ENCODE data around the gene IFIT3. TPM values are rescaled to one million over a fixed set of nuclear protein-coding genes. Genes with fewer than 3 reads are reported as not detected.
"Not testable (repeated sequence)": the region's sequence is repeated elsewhere in the genome, so short reads cannot be mapped to it uniquely, and the experiment has no call there.

The IFIT3 gene, protein sequence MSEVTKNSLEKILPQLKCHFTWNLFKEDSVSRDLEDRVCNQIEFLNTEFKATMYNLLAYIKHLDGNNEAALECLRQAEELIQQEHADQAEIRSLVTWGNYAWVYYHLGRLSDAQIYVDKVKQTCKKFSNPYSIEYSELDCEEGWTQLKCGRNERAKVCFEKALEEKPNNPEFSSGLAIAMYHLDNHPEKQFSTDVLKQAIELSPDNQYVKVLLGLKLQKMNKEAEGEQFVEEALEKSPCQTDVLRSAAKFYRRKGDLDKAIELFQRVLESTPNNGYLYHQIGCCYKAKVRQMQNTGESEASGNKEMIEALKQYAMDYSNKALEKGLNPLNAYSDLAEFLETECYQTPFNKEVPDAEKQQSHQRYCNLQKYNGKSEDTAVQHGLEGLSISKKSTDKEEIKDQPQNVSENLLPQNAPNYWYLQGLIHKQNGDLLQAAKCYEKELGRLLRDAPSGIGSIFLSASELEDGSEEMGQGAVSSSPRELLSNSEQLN
- total RNA-seq, result 100 to 1,000 TPM in 1 of 2 experiments, 10 to 100 TPM in 1; 54.2 to 151 TPM

DNA sequence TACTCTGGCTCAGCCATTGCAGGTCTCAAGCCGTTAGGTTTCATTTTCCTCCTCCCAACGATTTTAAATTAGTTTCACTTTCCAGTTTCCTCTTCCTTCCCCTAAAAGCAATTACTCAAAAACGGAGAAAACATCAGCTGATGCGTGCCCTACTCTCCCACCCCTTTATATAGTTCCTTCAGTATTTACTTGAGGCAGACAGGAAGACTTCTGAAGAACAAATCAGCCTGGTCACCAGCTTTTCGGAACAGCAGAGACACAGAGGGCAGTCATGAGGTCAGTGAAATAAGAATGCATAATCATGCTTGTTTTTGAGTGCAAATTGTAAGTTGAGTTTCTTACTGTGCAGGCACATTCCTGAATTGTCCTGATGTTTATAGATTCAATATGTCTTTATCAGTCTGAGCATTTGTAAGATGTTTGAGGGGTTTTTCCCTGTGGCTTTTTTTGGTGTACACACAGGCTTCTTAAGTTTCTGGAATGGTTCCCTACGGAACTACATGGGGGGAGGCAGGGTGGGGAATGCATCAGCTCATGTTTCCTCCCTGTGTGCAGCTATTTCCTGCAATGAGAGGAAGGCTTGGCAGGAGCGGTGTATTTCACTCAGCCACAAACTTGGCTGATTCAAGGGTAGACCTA is at the start of gene IFIT3:
IFIT3 (plus strand) TSS at position 195 of the 639 bp plus-strand sequence; CDS start at position 272, 77 bp downstream.
- Mint-ChIP-seq H3K27ac (peak within 1 kb of the TSS; percentile 95), H3K4me3 (peak within 1 kb of the TSS; percentile 88), H3K4me1 (peaks cover 43% of the 10 kb centered on the region), H3K36me3 (peaks cover 77% of the 10 kb centered on the region), H3K9me3 (ENCODE audit: low read depth) (no peaks in the 10 kb centered on the region), H3K27me3 (peaks cover 16% of the 10 kb centered on the region)
- CTCF ChIA-PET, result interaction anchor here (0.7 to 1.9 kb wide), 5 partner anchors 26 to 338 kb away, joined by 3 to 8 read pairs (median 3); partner anchors contain the start of genes IFIT1 and IFIT2
- DNase-seq (peak; percentile 68), ATAC-seq (peak; percentile 61)

DNA sequence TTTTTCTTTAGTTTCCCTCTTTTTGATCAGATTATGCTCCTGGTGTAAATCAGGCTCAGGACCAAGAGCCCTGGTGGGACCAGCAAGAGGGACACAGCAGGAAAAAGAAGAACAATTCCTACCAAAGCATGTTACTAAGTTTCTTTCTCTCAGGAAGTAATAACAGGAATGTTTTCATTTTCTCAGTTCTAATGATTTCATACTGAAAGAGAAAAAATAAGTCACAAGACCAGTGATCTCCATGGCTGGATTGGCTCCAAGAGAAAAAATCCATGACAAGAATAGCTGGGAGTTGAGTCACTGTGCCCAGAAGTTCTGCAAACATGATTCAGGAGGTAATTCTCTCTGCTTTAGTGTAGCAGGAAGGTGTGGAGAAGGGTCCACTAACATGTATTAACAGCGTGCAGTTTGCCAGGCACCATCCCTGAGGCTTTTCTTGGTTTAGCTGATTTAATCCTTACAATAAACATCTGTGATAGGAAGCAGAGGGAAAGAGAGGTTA is 49.7 kb upstream of the IFIT3 start:
- no peak for DNase-seq
- CTCF ChIA-PET, result no interaction called here
- Mint-ChIP-seq H3K4me3 (no peak overlapping the region), H3K27ac (no peak overlapping the region), H3K36me3 (no peaks in the 10 kb centered on the region), H3K27me3 (peaks cover 37% of the 10 kb centered on the region), H3K9me3 (ENCODE audit: low read depth) (no peaks in the 10 kb centered on the region), H3K4me1 (no peaks in the 10 kb centered on the region)
- no peak for ATAC-seq

DNA sequence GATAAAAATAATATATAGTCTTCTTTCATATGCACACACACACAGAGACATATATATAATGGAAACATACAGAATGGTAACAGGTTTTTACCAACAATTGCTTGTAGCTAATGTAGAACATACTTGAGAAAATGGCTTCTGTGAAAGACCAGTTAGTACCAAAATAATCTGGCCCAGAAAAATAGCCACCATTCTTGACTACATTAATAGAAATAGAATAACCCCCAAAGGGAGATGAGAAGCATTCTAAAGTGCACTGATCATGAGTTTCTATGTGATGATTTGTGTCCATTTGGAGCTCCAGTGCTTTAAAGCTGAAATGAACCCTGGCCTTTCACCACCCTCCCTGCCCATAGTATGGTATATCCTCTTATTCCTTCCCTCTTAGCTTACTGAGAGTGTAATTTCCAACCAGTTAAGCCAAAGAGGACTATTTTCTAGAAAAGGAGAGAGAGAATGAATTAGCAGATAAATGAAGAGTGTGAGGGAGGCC is 48.9 kb upstream of the IFIT3 start:
- no peak for DNase-seq
- no peaks in the 10 kb centered on the region for H3K36me3 Mint-ChIP-seq
- no peaks in the 10 kb centered on the region for H3K9me3 Mint-ChIP-seq (ENCODE audit: low read depth)
- CTCF ChIA-PET, result no interaction called here
- peaks cover 37% of the 10 kb centered on the region for H3K27me3 Mint-ChIP-seq
- no peak for ATAC-seq
- no peaks in the 10 kb centered on the region for H3K4me1 Mint-ChIP-seq
- no peak overlapping the region for H3K4me3 Mint-ChIP-seq
- H3K27ac Mint-ChIP-seq, result no peak overlapping the region

DNA sequence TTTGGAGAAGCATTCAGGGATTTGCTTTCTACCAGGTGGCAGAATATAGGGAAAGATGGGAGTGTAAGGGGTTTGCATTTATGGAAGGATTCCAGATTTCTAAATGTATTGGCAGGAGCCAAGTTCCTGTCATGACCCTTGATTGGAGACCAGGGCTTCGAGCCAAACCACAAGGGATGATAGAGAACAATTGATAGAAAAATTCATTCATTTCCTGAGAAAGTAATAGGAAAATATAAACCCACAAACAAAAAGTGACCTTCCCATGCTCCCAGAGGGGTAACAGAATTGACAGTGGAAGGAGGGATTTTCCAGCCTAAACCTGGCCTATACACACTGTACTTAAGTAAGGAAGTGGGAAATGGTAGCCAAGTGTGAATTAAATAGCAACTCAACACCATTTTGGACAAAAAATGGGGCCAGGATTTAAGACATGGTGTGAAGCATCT is 48.4 kb upstream of the IFIT3 start:
- CTCF ChIA-PET, result no interaction called here
- Mint-ChIP-seq H3K27ac (no peak overlapping the region), H3K27me3 (peaks cover 39% of the 10 kb centered on the region), H3K9me3 (ENCODE audit: low read depth) (no peaks in the 10 kb centered on the region), H3K36me3 (no peaks in the 10 kb centered on the region), H3K4me1 (no peaks in the 10 kb centered on the region), H3K4me3 (no peak overlapping the region)
- DNase-seq (no peak), ATAC-seq (no peak)

DNA sequence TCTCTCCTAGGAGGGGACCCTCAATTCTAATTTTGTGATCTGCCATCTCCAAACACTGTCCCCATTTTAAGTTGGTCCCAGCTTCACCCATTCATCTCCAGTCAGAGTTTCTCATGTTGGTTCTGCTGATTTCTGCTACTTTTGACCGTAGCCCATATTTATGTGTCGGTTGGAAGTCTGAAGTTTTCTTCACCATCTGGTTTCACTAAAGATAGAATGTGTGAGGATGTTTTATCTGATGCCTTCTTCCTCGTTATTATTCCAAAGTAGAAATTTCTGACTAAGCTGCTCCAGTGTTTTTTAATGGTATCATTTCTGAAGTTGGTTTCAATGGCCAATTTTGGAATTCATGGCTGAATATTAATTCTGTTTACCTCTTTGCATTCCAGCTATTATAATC is 47.3 kb upstream of the IFIT3 start:
- H3K27ac Mint-ChIP-seq, result no peak overlapping the region

DNA sequence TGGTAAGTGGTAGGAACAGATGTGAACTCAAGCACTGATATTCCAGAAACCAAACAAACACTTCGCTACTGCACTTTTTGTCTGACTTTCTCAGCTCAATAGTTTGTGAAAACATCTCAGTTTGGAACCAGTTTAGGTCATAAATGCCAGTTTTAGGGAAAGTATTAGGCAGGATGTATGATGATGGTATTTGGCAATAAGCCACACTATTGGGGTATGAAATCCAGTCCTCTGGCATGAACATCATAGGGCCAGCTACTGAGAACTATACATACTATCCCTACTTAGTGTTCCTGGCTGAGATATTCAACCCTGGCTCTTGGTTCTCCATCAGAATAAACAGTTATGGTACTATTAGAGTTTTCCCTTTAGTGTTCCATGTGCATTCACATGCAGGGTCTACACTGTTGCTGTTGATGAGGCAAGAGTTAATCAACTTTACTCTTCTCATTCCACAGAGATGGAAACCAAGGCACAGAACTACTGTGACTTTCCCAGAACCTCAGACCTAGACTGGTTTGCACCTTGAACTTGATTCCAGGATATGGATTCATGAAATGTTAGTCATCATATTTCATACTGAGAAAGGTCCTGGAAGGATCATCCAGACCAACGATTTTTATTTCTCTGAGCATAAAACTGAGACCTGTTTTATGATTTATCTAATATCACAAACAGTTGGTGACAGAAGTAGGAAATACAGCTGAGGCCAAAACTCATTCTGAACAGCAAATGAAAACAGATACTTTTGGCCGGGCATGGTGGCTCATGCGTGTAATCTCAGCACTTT is 46.0 kb upstream of the IFIT3 start:
- Mint-ChIP-seq H3K36me3 (no peaks in the 10 kb centered on the region), H3K27ac (no peak overlapping the region)
- ATAC-seq, result no peak

More for the DNA sequence above, 47.3 kb upstream of the IFIT3 start:
- H3K27me3 Mint-ChIP-seq, result peaks cover 40% of the 10 kb centered on the region
- no peaks in the 10 kb centered on the region for H3K4me1 Mint-ChIP-seq
- H3K4me3 Mint-ChIP-seq, result no peak overlapping the region
- CTCF ChIA-PET, result no interaction called here
- DNase-seq, result no peak
- H3K36me3 Mint-ChIP-seq, result no peaks in the 10 kb centered on the region
- H3K9me3 Mint-ChIP-seq (ENCODE audit: low read depth), result no peaks in the 10 kb centered on the region
- no peak for ATAC-seq

DNA sequence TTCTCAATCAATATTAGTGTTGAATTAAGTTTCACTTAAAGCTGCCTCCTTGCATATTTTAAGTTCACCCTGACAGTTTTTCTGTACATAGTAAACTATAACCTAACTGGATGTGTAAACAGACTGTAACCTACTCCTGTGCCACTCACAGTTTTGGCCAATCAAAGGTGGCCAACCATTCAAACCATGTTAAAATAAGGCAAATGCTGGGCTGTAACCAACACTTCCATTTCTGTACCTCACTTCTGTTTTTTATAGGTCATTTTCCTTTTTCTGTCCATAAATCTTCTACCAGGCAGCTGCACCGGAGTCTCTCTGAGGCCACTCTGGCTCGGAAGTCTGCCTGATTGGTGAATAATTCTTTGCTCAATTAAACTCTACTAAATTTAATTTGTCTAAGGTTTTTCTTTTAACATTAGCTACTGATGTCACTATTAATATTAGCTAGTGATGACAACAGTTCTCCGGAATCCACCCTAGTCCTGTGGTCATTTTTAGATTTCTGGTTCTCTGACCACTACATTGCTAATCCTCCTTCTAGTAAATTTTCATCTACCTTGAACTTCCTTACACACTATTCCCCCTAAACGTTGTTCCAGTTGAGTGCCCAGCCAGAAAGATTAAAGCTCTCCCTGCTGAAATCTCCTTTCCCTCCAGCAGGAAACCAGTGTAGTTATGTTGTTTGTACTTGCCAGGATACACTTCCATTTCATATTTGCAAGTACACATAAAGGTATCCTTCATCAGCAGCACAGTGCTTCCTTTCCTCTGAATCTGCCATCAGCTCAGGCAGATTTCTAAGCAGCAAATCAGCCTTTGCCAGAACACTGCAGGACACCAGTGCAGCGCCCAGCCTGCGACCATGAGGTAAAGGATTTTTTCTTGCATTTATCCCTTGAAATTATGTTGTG is 44.5 kb upstream of the IFIT3 start:
- no peak overlapping the region for H3K4me3 Mint-ChIP-seq
- no peaks in the 10 kb centered on the region for H3K36me3 Mint-ChIP-seq
- H3K27ac Mint-ChIP-seq, result no peak overlapping the region
- DNase-seq, result no peak
- no peaks in the 10 kb centered on the region for H3K4me1 Mint-ChIP-seq
- peaks cover 30% of the 10 kb centered on the region for H3K27me3 Mint-ChIP-seq
- CTCF ChIA-PET, result no interaction called here
- no peaks in the 10 kb centered on the region for H3K9me3 Mint-ChIP-seq (ENCODE audit: low read depth)
- ATAC-seq, result no peak

More for the DNA sequence above, 46.0 kb upstream of the IFIT3 start:
- H3K4me3 Mint-ChIP-seq, result no peak overlapping the region
- peaks cover 44% of the 10 kb centered on the region for H3K27me3 Mint-ChIP-seq
- H3K9me3 Mint-ChIP-seq (ENCODE audit: low read depth), result no peaks in the 10 kb centered on the region
- CTCF ChIA-PET, result no interaction called here
- no peaks in the 10 kb centered on the region for H3K4me1 Mint-ChIP-seq
- DNase-seq, result no peak

DNA sequence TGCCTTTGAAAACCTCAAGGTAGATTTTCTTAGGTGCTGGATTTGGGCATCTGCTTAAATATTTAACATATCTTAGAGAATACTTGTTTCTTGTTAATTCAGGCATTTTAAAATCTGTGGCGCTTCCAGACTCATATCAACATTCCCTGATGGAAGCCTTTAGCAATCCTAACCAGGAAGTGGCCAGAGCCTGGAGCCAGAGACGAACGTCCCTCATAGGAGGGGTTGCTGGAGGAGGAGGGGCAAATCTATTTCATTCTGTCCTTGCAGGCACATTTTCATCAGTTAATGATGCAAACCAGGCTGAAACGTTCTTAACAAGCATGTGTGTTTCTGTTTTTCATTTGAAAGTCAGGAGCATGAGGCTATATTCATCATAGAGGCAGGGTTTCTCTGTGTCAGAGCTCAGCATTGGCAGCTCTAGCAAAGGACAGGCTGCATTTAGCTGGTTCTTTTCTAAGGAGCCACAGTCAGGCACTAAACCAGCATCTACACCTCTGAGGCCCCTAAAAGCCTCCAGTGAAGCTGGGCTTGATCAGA is 43.8 kb upstream of the IFIT3 start:
- Mint-ChIP-seq H3K4me3 (no peak overlapping the region), H3K36me3 (no peaks in the 10 kb centered on the region), H3K4me1 (no peaks in the 10 kb centered on the region), H3K9me3 (ENCODE audit: low read depth) (no peaks in the 10 kb centered on the region), H3K27me3 (peaks cover 30% of the 10 kb centered on the region), H3K27ac (no peak overlapping the region)
- ATAC-seq (no peak), DNase-seq (no peak)
- CTCF ChIA-PET, result no interaction called here

DNA sequence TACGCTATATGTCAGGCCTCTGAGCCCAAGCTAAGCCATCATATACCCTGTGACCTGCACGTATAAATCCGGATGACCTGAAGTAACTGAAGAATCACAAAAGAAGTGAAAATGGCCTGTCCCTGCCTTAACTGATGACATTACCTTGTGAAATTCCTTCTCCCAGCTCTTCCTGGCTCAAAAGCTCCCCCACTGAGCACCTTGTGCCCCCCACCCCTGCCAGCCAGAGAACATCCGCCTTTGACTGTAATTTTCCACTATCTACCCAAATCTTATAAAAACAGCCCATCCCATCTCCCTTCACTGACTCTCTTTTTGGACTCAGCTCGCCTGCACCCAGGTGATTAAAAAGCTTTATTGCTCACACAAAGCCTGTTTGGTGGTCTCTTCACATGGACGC is 43.1 kb upstream of the IFIT3 start:
- H3K36me3 Mint-ChIP-seq, result not testable (repeated sequence)

DNA sequence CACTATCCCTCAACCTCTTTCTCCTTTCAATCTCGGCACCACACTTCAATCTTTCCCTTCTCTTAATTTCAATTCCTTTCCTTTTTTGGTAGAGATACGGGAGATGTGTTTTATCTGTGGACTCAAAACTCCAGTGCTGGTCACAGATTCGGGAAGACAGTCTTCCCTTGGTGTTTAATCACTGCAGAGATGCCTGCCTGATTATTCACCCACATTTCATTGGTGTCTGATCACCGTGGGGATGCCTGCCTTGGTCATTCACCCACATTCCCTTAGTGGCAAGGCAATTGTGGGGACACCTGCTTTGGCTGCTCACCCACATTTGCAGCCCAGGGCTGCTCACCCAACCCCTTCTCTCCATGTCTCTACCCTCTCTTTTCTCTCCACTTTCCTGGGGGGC is 42.5 kb upstream of the IFIT3 start:
- ATAC-seq; H3K27ac Mint-ChIP-seq; H3K36me3 Mint-ChIP-seq; H3K4me1 Mint-ChIP-seq; H3K9me3 Mint-ChIP-seq (ENCODE audit: low read depth); CTCF ChIA-PET; DNase-seq; H3K4me3 Mint-ChIP-seq: not testable (repeated sequence)
- peaks cover 30% of the 10 kb centered on the region for H3K27me3 Mint-ChIP-seq

More for the DNA sequence above, 43.1 kb upstream of the IFIT3 start:
- H3K4me1 Mint-ChIP-seq; ATAC-seq; H3K27ac Mint-ChIP-seq; H3K9me3 Mint-ChIP-seq (ENCODE audit: low read depth); DNase-seq; H3K4me3 Mint-ChIP-seq; CTCF ChIA-PET: not testable (repeated sequence)
- H3K27me3 Mint-ChIP-seq, result peaks cover 30% of the 10 kb centered on the region

DNA sequence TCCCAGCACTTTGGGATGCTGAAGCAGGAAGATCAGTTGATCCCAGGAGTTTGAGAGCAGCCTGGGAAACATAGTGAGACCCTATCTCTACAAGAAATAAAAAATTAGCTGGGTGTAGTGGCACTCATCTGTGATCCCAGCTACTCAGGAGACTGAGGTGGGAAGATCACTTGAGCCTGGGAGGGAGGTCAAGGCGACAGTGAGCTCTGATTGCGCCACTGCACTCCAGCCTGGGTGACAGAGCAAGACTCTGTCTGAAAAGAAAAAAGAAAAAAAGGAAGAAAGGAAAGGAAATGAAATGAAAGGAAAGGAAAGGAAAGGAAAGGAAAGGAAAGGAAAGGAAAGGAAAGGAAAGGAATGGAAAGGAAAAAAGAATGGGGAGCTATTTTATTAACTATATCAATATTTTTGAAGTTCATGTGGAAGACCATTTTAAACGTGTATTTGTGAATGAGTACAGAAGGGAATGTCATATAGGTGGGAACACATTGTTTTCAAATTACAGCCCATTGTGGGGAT is 33.0 kb upstream of the IFIT3 start:
- peaks cover 10% of the 10 kb centered on the region for H3K9me3 Mint-ChIP-seq (ENCODE audit: low read depth)
- H3K4me3 Mint-ChIP-seq, result no peak overlapping the region
- H3K36me3 Mint-ChIP-seq, result peaks cover 16% of the 10 kb centered on the region
- H3K27ac Mint-ChIP-seq, result no peak overlapping the region
- ATAC-seq (no peak), DNase-seq (no peak)
- peaks cover 32% of the 10 kb centered on the region for H3K4me1 Mint-ChIP-seq
- CTCF ChIA-PET, result interaction anchor here (0.7 to 2.0 kb wide), 5 partner anchors 9 to 94 kb away, joined by 3 to 6 read pairs (median 3); no protein-coding TSS in a partner anchor
- peaks cover 15% of the 10 kb centered on the region for H3K27me3 Mint-ChIP-seq

DNA sequence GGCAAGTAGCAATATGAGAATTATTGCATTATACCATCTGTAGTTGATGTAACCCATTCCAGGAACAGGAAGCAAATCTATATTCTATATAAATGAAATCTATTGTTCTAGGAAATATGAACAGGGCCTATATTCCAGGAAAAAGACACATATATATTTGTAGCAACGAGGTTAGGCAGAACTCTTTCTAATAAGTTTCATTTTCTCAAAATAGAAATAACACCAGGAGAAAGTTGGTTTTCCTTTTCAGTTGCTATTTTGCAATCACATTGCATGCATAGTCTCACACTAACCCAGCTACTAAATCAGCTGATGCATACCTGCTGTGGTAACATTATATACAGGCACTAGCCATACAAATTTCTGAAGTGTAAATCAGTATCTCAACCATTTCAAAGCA is 32.2 kb upstream of the IFIT3 start:
- Mint-ChIP-seq H3K4me3 (peak overlapping the region; percentile 10), H3K36me3 (peaks cover 16% of the 10 kb centered on the region), H3K27ac (peak overlapping the region; percentile 63), H3K9me3 (ENCODE audit: low read depth) (peaks cover 10% of the 10 kb centered on the region), H3K27me3 (peaks cover 15% of the 10 kb centered on the region), H3K4me1 (peaks cover 34% of the 10 kb centered on the region)
- CTCF ChIA-PET, result interaction anchor here (1.3 kb wide), 1 partner anchor 9 kb away, joined by 3 read pairs; no protein-coding TSS in a partner anchor
- DNase-seq, result no peak
- ATAC-seq, result peak; percentile 81

Measured in activated CD8-positive, alpha-beta memory T cell treated with anti-CD3 and anti-CD28 coated beads, Interleukin-2, amount 10 ng/mL, durations not matched to agents 7 days and 5 days (primary cell).